BE2C (cell line): ENCODE measurements around the gene TRPC4.

Experiments
- DNase-seq: peaks from one replicate; pipeline ENCODE4 v3.0.0-alpha.2; 2020
- H3K27me3 ChIP-seq: fragments of 250-450 bp; sonication (Bioruptor Pico); 2 replicates; pipeline ENCODE4 v1.5.1; 2020; ENCODE audit warnings: mild to moderate bottlenecking
- H3K36me3 ChIP-seq: fragments of 250-450 bp; sonication (Bioruptor Pico); 2 replicates; pipeline ENCODE4 v1.5.1; 2020; ENCODE audit warnings: mild to moderate bottlenecking
- H3K4me1 ChIP-seq: fragments of 250-450 bp; sonication (Bioruptor Pico); 2 replicates; pipeline ENCODE4 v1.5.1; 2020
- H3K4me3 ChIP-seq: 2 replicates; pipeline ENCODE4 v1.5.1; 2011; ENCODE audit warnings: low read depth, low read length
- H3K9me3 ChIP-seq: fragments of 250-450 bp; sonication (Bioruptor Pico); 2 replicates; pipeline ENCODE4 v1.5.1; 2020
- TF ChIP-seq, protein P1 (sequence below): IDR thresholded peaks from 2 replicates; pipeline ENCODE4 v1.5.1; 2012; ENCODE audit warnings: mild to moderate bottlenecking, low read depth, low read length

Gene TRPC4

DNA sequence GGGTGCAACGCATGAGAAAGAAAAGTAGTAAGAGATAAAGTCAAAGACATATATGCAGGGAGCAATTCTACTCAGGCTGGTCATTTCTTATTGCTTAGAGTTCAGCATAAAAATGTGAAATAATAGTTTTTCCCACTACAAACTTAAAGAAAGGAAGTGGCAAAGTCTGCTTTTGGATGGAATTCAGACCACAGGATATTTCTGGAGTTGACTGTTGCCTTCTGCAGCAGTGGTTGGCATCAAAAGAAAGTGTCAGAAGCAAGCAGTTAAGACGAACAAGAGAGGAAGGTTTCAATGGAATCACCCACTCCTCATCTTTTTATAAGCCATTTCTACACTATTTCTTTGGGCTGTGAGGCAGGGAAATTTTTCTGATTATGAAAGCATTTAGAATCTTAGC is 36.2 kb upstream of the TRPC4 start:
- no peak for DNase-seq
- Histone ChIP-seq H3K9me3 (no peaks in the 10 kb centered on the region), H3K4me1 (no peaks in the 10 kb centered on the region), H3K36me3 (no peaks in the 10 kb centered on the region), H3K27me3 (no peaks in the 10 kb centered on the region), H3K4me3 (no peak overlapping the region)
- TF ChIP-seq, protein P1, sequence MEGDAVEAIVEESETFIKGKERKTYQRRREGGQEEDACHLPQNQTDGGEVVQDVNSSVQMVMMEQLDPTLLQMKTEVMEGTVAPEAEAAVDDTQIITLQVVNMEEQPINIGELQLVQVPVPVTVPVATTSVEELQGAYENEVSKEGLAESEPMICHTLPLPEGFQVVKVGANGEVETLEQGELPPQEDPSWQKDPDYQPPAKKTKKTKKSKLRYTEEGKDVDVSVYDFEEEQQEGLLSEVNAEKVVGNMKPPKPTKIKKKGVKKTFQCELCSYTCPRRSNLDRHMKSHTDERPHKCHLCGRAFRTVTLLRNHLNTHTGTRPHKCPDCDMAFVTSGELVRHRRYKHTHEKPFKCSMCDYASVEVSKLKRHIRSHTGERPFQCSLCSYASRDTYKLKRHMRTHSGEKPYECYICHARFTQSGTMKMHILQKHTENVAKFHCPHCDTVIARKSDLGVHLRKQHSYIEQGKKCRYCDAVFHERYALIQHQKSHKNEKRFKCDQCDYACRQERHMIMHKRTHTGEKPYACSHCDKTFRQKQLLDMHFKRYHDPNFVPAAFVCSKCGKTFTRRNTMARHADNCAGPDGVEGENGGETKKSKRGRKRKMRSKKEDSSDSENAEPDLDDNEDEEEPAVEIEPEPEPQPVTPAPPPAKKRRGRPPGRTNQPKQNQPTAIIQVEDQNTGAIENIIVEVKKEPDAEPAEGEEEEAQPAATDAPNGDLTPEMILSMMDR, result no peak

DNA sequence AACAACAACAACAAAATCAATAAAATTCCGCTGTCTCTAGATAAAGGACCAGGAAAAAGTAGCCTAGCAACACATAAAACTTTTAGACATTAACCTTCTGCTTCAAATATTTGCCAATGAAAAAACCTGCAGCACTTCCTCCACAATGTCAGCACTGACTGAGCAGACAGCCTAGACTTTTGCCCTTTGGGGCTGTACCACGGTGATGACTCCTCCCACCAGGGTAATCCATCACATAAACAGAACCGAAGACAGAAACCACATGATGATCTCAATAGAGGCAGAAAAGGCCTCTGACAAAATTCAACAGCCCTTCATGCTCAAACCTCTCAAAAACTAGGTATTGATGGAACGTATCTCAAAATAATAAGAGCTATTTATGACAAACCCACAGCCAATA is 30.2 kb upstream of the TRPC4 start:
- TF ChIP-seq, protein P1, result no peak
- Histone ChIP-seq H3K4me3 (no peak overlapping the region), H3K9me3 (no peaks in the 10 kb centered on the region), H3K27me3 (no peaks in the 10 kb centered on the region), H3K4me1 (no peaks in the 10 kb centered on the region), H3K36me3 (no peaks in the 10 kb centered on the region)
- DNase-seq, result no peak

DNA sequence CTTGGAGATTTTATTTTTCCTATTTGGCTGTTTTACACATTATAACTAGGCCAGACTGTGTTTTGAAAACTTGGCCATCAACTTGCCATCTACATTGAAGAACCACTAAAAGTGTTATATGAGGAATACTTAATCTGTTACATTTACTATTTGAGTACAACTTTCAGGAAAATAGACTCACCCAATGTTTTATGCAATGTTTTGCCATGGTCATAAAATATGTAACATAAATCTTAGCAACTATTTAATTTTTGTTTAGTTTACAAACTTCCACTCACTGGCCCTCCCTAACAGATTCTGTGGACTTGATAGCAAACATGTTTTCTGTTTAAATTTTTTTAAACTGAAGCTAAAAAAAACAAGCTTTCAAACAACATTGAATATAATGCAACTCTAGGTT is 23.7 kb upstream of the TRPC4 start:
- no peaks in the 10 kb centered on the region for H3K4me1 ChIP-seq
- TF ChIP-seq, protein P1, result no peak
- no peaks in the 10 kb centered on the region for H3K9me3 ChIP-seq
- no peak overlapping the region for H3K4me3 ChIP-seq
- no peaks in the 10 kb centered on the region for H3K36me3 ChIP-seq
- H3K27me3 ChIP-seq, result no peaks in the 10 kb centered on the region
- no peak for DNase-seq

DNA sequence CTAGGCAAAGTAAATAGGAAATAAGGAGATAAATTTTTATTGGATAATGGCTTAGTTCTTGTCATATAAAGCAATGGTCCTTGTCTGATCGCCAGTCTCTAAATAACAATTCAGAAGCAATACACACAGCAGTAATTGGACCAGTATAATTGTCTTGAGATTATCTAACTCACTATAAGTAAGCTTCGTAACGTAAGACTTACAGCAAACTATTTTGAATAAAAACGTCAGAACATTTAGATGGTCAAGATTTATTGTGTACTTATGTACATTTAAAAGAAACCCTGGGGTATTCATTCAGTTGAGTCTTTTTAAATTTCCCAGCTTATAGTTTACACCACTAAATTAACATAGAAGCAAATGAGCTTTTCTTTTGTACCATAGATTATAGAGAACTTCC is 20.2 kb upstream of the TRPC4 start:
- H3K4me1 ChIP-seq, result no peaks in the 10 kb centered on the region
- no peak for DNase-seq
- H3K4me3 ChIP-seq, result no peak overlapping the region
- H3K9me3 ChIP-seq, result no peaks in the 10 kb centered on the region
- no peaks in the 10 kb centered on the region for H3K36me3 ChIP-seq
- no peaks in the 10 kb centered on the region for H3K27me3 ChIP-seq
- TF ChIP-seq, protein P1, result no peak

DNA sequence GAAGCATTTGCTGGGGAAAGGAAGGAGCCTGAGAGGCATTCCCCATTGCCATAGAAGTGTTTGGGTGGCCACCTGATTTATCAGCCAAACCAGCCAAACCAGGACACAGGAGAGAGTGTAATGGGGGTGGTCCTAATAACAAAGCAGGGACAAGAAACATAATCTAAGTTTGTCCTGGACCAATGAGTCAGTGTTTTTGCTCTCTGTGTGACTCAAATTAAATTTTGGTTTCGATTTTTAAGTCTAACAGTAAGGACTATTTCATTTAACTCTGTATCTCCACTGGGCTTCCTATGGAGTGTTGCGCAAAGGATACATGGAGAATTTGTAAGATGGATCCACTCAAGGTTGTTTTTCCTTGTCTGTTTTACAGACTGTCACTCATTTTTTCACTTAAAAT is 19.5 kb upstream of the TRPC4 start:
- Histone ChIP-seq H3K9me3 (no peaks in the 10 kb centered on the region), H3K36me3 (no peaks in the 10 kb centered on the region), H3K27me3 (no peaks in the 10 kb centered on the region), H3K4me1 (no peaks in the 10 kb centered on the region), H3K4me3 (no peak overlapping the region)
- no peak for DNase-seq
- TF ChIP-seq, protein P1, result no peak

DNA sequence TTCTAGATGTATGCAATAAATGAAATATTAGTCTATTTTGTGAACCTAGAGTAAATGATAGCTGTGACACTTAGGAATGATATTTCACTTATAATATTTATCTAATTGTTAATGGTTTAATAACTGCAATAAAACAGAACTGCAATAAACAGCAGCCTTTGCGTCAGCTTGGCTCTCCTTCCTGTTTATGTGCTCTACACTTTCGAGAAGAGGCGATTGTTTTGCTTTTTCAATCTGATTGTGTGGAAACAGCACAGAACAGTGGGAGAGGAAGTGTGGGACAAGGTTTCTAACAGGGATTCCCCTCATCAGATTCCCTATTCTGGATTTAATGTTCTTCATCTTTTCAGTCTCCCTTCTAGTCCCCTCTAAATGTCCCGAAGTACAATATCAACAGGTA is 17.3 kb upstream of the TRPC4 start:
- no peaks in the 10 kb centered on the region for H3K4me1 ChIP-seq
- TF ChIP-seq, protein P1, result no peak
- H3K36me3 ChIP-seq, result no peaks in the 10 kb centered on the region
- no peak overlapping the region for H3K4me3 ChIP-seq
- DNase-seq, result no peak
- H3K27me3 ChIP-seq, result no peaks in the 10 kb centered on the region
- H3K9me3 ChIP-seq, result no peaks in the 10 kb centered on the region
